Rectal smooth muscle tissue (tissue), 1 donor: ENCODE results near the gene OR6N1.

ENCODE experiments used
- H3K27ac ChIP-seq: one replicate; pipeline ENCODE4 v1.7.0; 2013; ENCODE audit warnings: low read depth, low read length, inconsistent platforms
- H3K27me3 ChIP-seq: one replicate; pipeline ENCODE4 v1.7.0; 2013; ENCODE audit warnings: low read length; ENCODE audit not compliant: control insufficient read depth, insufficient read depth
- H3K36me3 ChIP-seq: one replicate; pipeline ENCODE4 v1.7.0; 2013; ENCODE audit warnings: low read length; ENCODE audit not compliant: control insufficient read depth, insufficient read depth
- H3K4me1 ChIP-seq: one replicate; pipeline ENCODE4 v1.7.0; 2013; ENCODE audit warnings: low read length; ENCODE audit not compliant: control insufficient read depth, insufficient read depth
- H3K4me3 ChIP-seq: one replicate; pipeline ENCODE4 v1.7.0; 2013; ENCODE audit warnings: low read length
- H3K9ac ChIP-seq: one replicate; pipeline ENCODE4 v1.7.0; 2013; ENCODE audit warnings: low read length

Gene OR6N1

DNA sequence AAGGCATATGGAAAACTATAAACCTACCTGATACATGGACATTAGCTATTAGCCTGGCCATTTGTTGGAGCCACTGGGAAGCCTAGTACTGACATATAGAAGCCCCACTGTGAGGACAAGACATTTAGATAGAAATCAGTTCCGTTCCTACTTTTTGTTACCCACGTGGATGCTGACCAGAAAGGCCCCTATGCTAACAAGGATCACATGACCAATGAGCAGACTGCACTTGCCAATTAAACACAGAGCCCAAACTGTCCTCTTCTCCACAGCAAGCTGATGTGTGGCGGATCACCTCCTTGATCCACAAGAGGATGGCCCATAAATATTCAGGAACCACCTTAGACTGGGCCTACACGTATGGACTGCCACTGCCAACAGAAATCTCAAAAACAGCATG, 40.3 kb downstream of the OR6N1 start:
- Histone ChIP-seq H3K27me3 (no peaks in the 10 kb centered on the region), H3K36me3 (no peaks in the 10 kb centered on the region), H3K4me1 (no peaks in the 10 kb centered on the region), H3K27ac (no peak overlapping the region), H3K4me3 (no peak overlapping the region), H3K9ac (no peak overlapping the region)

DNA sequence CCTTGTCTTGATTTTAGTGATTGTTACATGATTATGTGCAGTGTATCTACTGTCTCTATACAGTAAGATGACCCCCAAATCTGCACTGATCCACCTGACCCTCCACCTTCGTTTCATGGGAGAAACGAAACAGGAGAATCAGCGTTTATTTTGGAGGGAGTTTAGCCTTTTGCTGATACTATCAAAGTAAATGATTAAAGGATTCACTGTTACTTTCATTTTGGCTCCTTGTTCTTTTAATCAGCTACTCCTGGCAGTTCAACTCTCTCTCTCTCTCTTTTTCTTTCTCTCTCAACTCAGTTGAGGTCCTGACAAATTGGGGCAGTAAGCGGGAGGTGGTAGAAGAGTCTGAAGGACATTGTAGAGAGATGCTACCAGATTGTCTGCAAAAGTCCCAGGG, 41.5 kb downstream of the OR6N1 start:
- Histone ChIP-seq H3K9ac (no peak overlapping the region), H3K4me3 (no peak overlapping the region), H3K36me3 (no peaks in the 10 kb centered on the region), H3K27ac (no peak overlapping the region), H3K27me3 (no peaks in the 10 kb centered on the region), H3K4me1 (no peaks in the 10 kb centered on the region)

DNA sequence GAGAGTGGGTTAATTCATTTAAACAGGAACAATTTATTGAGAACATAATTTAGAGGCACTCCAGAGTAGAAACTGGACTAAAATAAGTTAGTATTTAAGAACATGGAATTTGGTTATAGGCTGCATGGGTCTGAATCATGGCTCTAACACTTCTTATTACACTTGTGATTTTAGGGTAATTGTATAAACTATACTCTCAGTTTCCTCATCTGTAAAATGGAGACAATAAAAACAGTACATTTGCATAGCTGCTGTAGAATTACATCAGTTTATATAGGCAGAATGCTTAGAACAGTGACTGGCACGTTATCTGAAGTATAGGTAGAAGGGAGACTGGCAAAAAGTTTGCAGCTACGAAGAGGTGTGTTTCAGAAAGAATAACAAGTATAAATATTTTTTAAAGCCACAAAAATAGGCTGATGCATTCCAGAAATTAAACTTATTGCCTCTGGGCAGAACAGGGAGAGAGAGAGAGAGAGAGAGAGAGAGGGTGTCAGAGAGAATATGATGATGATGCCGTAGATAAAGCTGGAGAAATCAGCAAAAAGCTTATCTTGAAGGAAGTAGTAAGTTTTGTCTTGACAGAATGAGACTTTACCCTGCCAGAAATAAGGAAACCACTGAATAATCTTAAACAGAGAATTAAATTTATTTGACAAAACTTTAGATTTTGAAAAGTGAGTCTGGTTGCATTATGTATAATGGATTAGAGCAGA, 43.3 kb downstream of the OR6N1 start:
- H3K27ac ChIP-seq = no peak overlapping the region
- no peak overlapping the region for H3K9ac ChIP-seq
- no peaks in the 10 kb centered on the region for H3K27me3 ChIP-seq
- no peaks in the 10 kb centered on the region for H3K36me3 ChIP-seq
- H3K4me3 ChIP-seq = no peak overlapping the region
- H3K4me1 ChIP-seq = no peaks in the 10 kb centered on the region

DNA sequence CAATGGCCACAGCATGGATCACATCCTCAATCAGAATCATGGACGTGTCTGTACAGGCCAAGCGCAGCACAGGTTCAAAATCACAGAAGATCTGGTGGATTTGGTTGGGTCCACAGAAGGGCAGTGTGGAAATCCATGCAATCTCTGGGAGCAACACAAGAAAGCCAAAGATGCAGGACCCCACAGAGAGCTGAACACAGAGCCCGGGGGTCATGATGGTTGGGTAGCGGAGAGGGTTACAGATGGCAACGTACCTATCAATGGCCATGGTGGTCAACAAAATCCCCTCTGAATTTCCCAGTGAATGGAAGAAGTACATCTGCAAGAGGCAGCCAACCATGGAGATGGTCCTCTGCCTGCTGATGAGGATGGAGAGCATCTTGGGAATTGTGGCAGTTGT, 47.6 kb downstream of the OR6N1 start:
- Histone ChIP-seq H3K4me1 (no peaks in the 10 kb centered on the region), H3K4me3 (no peak overlapping the region), H3K9ac (no peak overlapping the region), H3K27ac (no peak overlapping the region), H3K27me3 (no peaks in the 10 kb centered on the region), H3K36me3 (no peaks in the 10 kb centered on the region)

DNA sequence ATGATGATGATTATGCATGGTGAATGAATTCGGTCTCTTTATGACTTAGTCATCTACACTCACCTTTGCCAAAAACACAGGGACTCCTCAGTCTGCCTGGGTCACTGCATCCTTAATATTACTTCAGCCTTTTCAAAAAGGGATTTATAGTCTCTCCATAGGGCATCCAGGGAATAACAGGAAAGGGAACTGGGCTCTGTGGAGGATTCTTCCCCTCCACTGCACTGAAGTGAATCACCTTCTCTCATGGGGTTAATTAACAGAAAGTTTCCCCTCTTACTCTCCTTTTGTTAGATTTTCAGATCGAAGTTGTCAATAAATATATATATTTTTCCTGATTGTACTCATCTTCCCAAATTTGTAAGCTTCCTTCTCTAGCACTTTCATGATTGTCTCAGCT, 51.4 kb downstream of the OR6N1 start, which contains the start of gene OR6K3:
TSS of gene OR6K3 (minus strand) at position 101 of the 400 bp plus-strand sequence. CDS start 2,605 bp downstream, outside the sequence.
- H3K4me1 ChIP-seq = no peaks in the 10 kb centered on the region
- no peak within 1 kb of the TSS for H3K4me3 ChIP-seq
- H3K27me3 ChIP-seq = no peaks in the 10 kb centered on the region
- H3K9ac ChIP-seq = no peak within 1 kb of the TSS
- no peak within 1 kb of the TSS for H3K27ac ChIP-seq
- H3K36me3 ChIP-seq = no peaks in the 10 kb centered on the region

DNA sequence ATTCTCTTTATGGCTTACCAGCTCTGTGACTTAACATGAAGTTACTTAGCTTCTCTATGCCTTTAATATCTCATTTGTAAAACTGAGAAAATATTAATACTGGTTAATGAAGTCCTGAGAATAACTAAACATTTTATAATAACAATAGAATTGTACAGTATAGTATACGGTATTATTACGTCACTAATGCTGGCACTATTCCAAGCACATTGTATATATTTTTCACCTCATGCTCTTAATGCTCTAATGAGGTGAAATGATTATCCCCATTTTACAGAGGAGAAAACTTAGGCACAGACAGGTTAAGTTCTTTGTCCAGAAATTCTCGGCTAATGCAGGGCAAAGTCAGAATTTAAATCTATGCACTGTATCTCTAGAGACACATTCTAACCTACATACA, 52.3 kb downstream of the OR6N1 start:
- Histone ChIP-seq H3K36me3 (no peaks in the 10 kb centered on the region), H3K27me3 (no peaks in the 10 kb centered on the region), H3K27ac (no peak overlapping the region), H3K4me3 (no peak overlapping the region), H3K4me1 (no peaks in the 10 kb centered on the region), H3K9ac (no peak overlapping the region)

DNA sequence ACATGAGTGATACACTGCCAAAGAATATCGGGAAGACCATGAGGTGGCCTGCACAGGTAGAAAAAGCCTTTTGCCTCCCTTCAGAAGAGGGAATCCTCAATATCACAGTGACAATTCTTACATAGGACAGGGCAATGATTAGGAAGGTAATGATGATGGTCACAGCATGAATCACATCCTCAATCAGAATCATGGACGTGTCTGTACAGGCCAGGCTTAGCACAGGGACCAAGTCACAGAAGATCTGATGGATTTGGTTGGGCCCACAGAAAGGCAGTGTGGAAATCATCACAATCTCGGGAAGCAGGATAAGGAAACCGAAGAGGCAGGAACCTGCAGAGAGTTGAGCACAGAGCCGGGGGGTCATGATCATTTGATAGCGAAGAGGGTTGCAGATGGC, 54.7 kb downstream of the OR6N1 start:
- no peaks in the 10 kb centered on the region for H3K36me3 ChIP-seq
- H3K27ac ChIP-seq = no peak overlapping the region
- no peaks in the 10 kb centered on the region for H3K27me3 ChIP-seq
- H3K9ac ChIP-seq = no peak overlapping the region
- no peaks in the 10 kb centered on the region for H3K4me1 ChIP-seq
- no peak overlapping the region for H3K4me3 ChIP-seq

DNA sequence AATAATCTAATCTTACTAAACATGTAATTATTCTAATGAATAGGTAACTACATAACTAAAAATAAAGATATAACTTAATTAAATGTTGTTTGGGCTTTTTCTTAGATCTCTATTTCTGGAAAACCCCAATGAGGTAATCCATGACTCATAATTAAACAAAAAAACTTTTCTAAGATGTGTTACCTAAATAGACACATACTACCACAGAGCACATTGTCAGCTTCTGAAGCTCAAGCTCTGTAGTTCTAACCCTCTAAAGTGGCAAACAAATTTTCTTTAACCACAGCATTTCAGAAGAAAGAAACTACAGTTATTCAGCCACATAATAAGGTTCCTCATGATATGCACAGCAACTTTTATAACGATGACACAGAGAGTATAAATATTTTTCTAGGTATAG, 55.7 kb downstream of the OR6N1 start:
- H3K36me3 ChIP-seq = no peaks in the 10 kb centered on the region
- H3K4me3 ChIP-seq = no peak overlapping the region
- no peak overlapping the region for H3K9ac ChIP-seq
- H3K4me1 ChIP-seq = no peaks in the 10 kb centered on the region
- no peak overlapping the region for H3K27ac ChIP-seq
- no peaks in the 10 kb centered on the region for H3K27me3 ChIP-seq

DNA sequence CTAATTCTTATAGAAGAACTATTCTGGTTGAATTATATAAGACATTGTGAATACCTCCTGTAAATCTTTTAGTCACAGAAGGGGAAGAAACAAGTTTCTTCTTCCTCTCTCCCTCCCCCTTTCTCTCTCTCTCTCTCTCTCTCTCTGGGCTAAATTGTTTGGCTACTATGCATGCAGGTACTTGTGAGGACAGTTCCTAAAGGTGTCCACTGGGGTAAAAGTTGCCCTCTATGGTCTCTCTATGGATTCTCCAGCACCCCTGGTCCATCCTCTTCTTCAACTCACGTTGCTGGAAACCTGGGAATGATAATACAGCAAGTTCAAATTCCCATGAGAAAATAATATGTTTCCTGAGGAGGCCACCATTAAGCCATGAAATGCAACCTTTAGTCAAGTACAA, 57.2 kb downstream of the OR6N1 start:
- no peaks in the 10 kb centered on the region for H3K4me1 ChIP-seq
- H3K4me3 ChIP-seq = no peak overlapping the region
- no peak overlapping the region for H3K9ac ChIP-seq
- no peaks in the 10 kb centered on the region for H3K27me3 ChIP-seq
- H3K27ac ChIP-seq = no peak overlapping the region
- no peaks in the 10 kb centered on the region for H3K36me3 ChIP-seq
